ENCODE results near the gene DENND6B. TPM values are rescaled to one million over a fixed set of nuclear protein-coding genes. Genes with fewer than 3 reads are reported as not detected.

Gene DENND6B
- total RNA-seq, 2 donors from 2014 or later, result 3.4 to 7.3 TPM

DNA sequence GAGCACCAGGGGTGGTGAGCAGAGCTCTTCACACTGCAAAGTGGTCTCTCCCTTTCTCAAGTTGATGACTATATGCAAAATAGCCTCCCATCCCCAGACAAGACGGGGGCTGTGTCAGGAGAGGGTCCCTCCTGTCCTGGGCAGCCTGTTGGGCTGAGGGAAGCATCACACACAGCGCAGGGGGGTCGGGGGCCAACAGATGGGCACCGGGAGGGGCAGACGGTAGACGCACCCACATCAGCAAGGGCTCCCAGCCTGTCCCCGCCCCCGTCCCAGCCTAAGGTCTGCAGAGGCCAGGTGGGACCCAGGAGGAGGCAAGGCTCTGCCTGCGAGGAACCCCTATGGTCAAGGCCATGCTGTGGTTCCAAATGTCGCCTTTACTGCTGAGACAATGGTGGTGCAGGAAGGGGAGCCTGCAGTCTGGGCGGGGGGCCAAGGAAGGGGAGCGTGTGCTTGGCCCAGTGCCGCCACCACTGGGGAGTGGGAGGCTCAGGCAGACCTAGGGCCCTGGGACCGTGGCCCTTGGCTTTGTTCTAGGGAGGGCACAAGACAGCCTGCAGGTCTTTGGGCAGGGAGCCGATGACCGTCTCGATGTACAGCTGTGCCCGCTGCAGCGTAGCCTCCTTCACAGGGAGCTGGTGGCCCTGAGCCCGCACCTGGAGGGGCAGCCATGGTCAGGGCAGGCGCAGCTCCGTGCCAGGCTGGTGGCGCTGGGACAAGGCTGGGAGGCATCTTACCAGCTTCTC lies 15.0 kb downstream of the DENND6B start:
- no peak overlapping the region for H3K27ac ChIP-seq
- H3K36me3 ChIP-seq (replicated peaks in 1 of 2; ENCODE audit: insufficient read depth in 1 of 2, low read depth in 2 of 2), result no peaks in the 10 kb centered on the region
- peaks cover 15% of the 10 kb centered on the region for H3K4me1 ChIP-seq
- no peaks in the 10 kb centered on the region for H3K9me3 ChIP-seq
- H3K27me3 ChIP-seq, result no peaks in the 10 kb centered on the region
- DNase-seq (peak in 1 of 4 donors; percentile 11), ATAC-seq (no peak)
- TF ChIP-seq, protein P1, sequence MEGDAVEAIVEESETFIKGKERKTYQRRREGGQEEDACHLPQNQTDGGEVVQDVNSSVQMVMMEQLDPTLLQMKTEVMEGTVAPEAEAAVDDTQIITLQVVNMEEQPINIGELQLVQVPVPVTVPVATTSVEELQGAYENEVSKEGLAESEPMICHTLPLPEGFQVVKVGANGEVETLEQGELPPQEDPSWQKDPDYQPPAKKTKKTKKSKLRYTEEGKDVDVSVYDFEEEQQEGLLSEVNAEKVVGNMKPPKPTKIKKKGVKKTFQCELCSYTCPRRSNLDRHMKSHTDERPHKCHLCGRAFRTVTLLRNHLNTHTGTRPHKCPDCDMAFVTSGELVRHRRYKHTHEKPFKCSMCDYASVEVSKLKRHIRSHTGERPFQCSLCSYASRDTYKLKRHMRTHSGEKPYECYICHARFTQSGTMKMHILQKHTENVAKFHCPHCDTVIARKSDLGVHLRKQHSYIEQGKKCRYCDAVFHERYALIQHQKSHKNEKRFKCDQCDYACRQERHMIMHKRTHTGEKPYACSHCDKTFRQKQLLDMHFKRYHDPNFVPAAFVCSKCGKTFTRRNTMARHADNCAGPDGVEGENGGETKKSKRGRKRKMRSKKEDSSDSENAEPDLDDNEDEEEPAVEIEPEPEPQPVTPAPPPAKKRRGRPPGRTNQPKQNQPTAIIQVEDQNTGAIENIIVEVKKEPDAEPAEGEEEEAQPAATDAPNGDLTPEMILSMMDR (IDR thresholded peaks at IDR 0.05), result no peak
- no peak for TF ChIP-seq POLR2A (IDR thresholded peaks at IDR 0.05)
- H3K4me3 ChIP-seq, result no peak overlapping the region
- intact Hi-C loops (cut with DNase I), result no loop called here
- 88 to 95% methylated on average over 4 to 22 of the region's 23 CpGs for WGBS, 2 donors

DNA sequence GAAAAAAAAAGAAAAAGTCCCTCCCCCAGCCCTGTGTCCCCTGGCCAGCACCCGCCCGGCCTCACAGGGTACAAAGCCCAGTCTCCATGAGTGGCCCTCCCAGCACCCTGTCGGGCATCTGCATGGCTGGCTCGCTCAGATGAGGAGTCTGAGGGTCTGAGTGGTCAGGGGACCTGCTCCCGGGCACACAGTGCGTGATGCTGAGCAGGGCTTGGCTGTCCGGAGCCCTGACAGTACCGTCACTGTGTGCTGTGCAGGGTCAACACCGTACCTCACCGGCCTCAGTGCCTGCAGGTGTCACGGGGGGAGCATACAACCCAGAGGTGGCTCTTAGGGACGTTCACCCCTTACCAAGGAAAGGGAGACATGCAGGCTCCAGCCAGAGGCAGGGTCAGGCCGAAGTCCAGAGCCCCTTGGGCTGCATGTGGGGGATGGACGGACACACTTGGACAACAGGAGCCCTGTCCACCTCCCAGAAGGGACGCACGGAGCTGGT lies 15.8 kb downstream of the DENND6B start:
- H3K4me3 ChIP-seq, result no peak overlapping the region
- no peak for ATAC-seq
- WGBS, 2 donors, result 84 to 90% methylated on average over 4 to 9 of the region's 16 CpGs
- no peak for DNase-seq
- H3K27me3 ChIP-seq, result no peaks in the 10 kb centered on the region
- peaks cover 19% of the 10 kb centered on the region for H3K4me1 ChIP-seq
- intact Hi-C loops (cut with DNase I), result no loop called here
- no peaks in the 10 kb centered on the region for H3K9me3 ChIP-seq
- TF ChIP-seq, protein P1 (IDR thresholded peaks at IDR 0.05), result no peak
- no peak for TF ChIP-seq POLR2A (IDR thresholded peaks at IDR 0.05)
- H3K27ac ChIP-seq, result no peak overlapping the region
- no peaks in the 10 kb centered on the region for H3K36me3 ChIP-seq (replicated peaks in 1 of 2; ENCODE audit: insufficient read depth in 1 of 2, low read depth in 2 of 2)

- H3K4me3 ChIP-seq, result no peak overlapping the region
- H3K27ac ChIP-seq, result no peak overlapping the region
- no peak for ATAC-seq
- no peaks in the 10 kb centered on the region for H3K27me3 ChIP-seq
- intact Hi-C loops (cut with DNase I), result no loop called here
- H3K9me3 ChIP-seq, result no peaks in the 10 kb centered on the region
- peaks cover 27% of the 10 kb centered on the region for H3K4me1 ChIP-seq
- DNase-seq, result peak in 1 of 4 donors; percentile 11
- WGBS, 2 donors, result 81 to 89% methylated on average over 14 to 21 of the region's 21 CpGs
- TF ChIP-seq POLR2A (IDR thresholded peaks at IDR 0.05), result no peak
- TF ChIP-seq, protein P1 (IDR thresholded peaks at IDR 0.05), result no peak
- no peaks in the 10 kb centered on the region for H3K36me3 ChIP-seq (replicated peaks in 1 of 2; ENCODE audit: insufficient read depth in 1 of 2, low read depth in 2 of 2)
Measured at GRCh38 chr22:50310031-50310722, 16.6 kb downstream of the DENND6B start.

DNA sequence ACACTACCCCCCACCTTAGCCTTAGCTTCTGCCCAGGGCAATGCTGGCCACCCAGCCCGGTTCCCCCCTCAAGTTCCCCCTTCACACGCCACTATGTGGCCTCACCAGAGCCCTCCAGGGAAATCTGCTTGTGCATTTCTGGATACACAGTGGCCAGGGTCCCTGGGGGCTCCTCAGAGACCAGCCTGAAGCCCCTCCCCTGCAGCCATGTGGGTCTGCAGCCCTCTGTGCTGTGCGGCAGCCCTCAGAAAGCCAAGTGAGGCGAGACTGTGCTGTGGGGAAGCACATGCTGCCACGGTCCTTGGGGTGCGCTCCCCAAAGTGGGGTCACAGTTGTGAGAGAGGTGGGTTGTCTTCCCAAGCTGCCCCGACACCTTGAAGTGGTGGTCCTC lies 17.2 kb downstream of the DENND6B start:
- intact Hi-C loops (cut with DNase I), result no loop called here
- Histone ChIP-seq H3K27me3 (no peaks in the 10 kb centered on the region), H3K36me3 (replicated peaks in 1 of 2; ENCODE audit: insufficient read depth in 1 of 2, low read depth in 2 of 2) (no peaks in the 10 kb centered on the region), H3K4me3 (no peak overlapping the region), H3K4me1 (peaks cover 33% of the 10 kb centered on the region), H3K27ac (peak overlapping the region in 2 of 4 donors; percentile 67 to 84), H3K9me3 (no peaks in the 10 kb centered on the region)
- WGBS, 2 donors, result 88 to 95% methylated on average over 4 to 7 of the region's 7 CpGs
- TF ChIP-seq, protein P1 (IDR thresholded peaks at IDR 0.05), result no peak
- TF ChIP-seq POLR2A (IDR thresholded peaks at IDR 0.05), result no peak
- no peak for ATAC-seq
- DNase-seq, result no peak

All from body of pancreas (tissue), 4 donors.